ENCODE measurements around the gene WWOX. TPM values are rescaled to one million over a fixed set of nuclear protein-coding genes. Genes with fewer than 3 reads are reported as not detected.

Gene WWOX
- total RNA-seq, 1 donor from 2014 or later: 8.9 TPM

GRCh38 chr16:78750611-78751010 is 651.2 kb downstream of the WWOX start:
- DNase-seq: no peak
- H3K27me3 ChIP-seq (ENCODE audit: low read depth): no peaks in the 10 kb centered on the region
- intact Hi-C loops (cut with micrococcal nuclease): no loop called here
- no peak overlapping the region for H3K27ac ChIP-seq (replicated peaks)
- H3K36me3 ChIP-seq: no peaks in the 10 kb centered on the region
- H3K4me3 ChIP-seq: no peak overlapping the region
- H3K9me3 ChIP-seq (replicated peaks): no peaks in the 10 kb centered on the region
- peaks cover 8% of the 10 kb centered on the region for H3K4me1 ChIP-seq
- TF ChIP-seq, protein P1, sequence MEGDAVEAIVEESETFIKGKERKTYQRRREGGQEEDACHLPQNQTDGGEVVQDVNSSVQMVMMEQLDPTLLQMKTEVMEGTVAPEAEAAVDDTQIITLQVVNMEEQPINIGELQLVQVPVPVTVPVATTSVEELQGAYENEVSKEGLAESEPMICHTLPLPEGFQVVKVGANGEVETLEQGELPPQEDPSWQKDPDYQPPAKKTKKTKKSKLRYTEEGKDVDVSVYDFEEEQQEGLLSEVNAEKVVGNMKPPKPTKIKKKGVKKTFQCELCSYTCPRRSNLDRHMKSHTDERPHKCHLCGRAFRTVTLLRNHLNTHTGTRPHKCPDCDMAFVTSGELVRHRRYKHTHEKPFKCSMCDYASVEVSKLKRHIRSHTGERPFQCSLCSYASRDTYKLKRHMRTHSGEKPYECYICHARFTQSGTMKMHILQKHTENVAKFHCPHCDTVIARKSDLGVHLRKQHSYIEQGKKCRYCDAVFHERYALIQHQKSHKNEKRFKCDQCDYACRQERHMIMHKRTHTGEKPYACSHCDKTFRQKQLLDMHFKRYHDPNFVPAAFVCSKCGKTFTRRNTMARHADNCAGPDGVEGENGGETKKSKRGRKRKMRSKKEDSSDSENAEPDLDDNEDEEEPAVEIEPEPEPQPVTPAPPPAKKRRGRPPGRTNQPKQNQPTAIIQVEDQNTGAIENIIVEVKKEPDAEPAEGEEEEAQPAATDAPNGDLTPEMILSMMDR (IDR thresholded peaks at IDR 0.05; ENCODE audit: borderline replicate concordance): no peak

GRCh38 chr16:78751601-78752000 is 652.1 kb downstream of the WWOX start:
- Histone ChIP-seq H3K36me3 (no peaks in the 10 kb centered on the region), H3K9me3 (replicated peaks) (peaks cover 4% of the 10 kb centered on the region), H3K27me3 (ENCODE audit: low read depth) (no peaks in the 10 kb centered on the region), H3K4me1 (peaks cover 8% of the 10 kb centered on the region), H3K27ac (replicated peaks) (no peak overlapping the region), H3K4me3 (no peak overlapping the region)
- TF ChIP-seq, protein P1 (IDR thresholded peaks at IDR 0.05; ENCODE audit: borderline replicate concordance): no peak
- no peak for DNase-seq
- intact Hi-C loops (cut with micrococcal nuclease): no loop called here

- H3K9me3 ChIP-seq (replicated peaks): peaks cover 9% of the 10 kb centered on the region
- H3K4me1 ChIP-seq: peaks cover 15% of the 10 kb centered on the region
- H3K27ac ChIP-seq (replicated peaks): no peak overlapping the region
- no peak for DNase-seq
- TF ChIP-seq, protein P1 (IDR thresholded peaks at IDR 0.05; ENCODE audit: borderline replicate concordance): no peak
- no peaks in the 10 kb centered on the region for H3K27me3 ChIP-seq (ENCODE audit: low read depth)
- intact Hi-C loops (cut with micrococcal nuclease): no loop called here
- no peaks in the 10 kb centered on the region for H3K36me3 ChIP-seq
- H3K4me3 ChIP-seq: no peak overlapping the region
These were observed 655.3 kb downstream of the WWOX start for GRCh38 chr16:78754713-78755112.

- Histone ChIP-seq H3K4me1 (peaks cover 15% of the 10 kb centered on the region), H3K36me3 (no peaks in the 10 kb centered on the region), H3K9me3 (replicated peaks) (peaks cover 9% of the 10 kb centered on the region), H3K27ac (replicated peaks) (no peak overlapping the region), H3K27me3 (ENCODE audit: low read depth) (no peaks in the 10 kb centered on the region), H3K4me3 (no peak overlapping the region)
- intact Hi-C loops (cut with micrococcal nuclease): no loop called here
- no peak for DNase-seq
- TF ChIP-seq, protein P1 (IDR thresholded peaks at IDR 0.05; ENCODE audit: borderline replicate concordance): no peak
These were observed 656.6 kb downstream of the WWOX start for GRCh38 chr16:78755751-78756661.

- Histone ChIP-seq H3K4me1 (peaks cover 14% of the 10 kb centered on the region), H3K9me3 (replicated peaks) (peaks cover 9% of the 10 kb centered on the region), H3K27ac (replicated peaks) (no peak overlapping the region), H3K27me3 (ENCODE audit: low read depth) (no peaks in the 10 kb centered on the region), H3K4me3 (no peak overlapping the region), H3K36me3 (no peaks in the 10 kb centered on the region)
- intact Hi-C loops (cut with micrococcal nuclease): no loop called here
- DNase-seq: no peak
- TF ChIP-seq, protein P1 (IDR thresholded peaks at IDR 0.05; ENCODE audit: borderline replicate concordance): no peak
These were observed 660.1 kb downstream of the WWOX start for GRCh38 chr16:78759596-78759995.

Measured in left ventricle myocardium inferior (tissue), 1 donor.